Stimulated activated naive CD8-positive, alpha-beta T cell treated with anti-CD3 and anti-CD28 coated beads, Interleukin-15, Interleukin-2, amounts not matched to agents 100 U/mL and 50 U/mL, for 24 hours (primary cell): ENCODE measurements around the gene TMEM119.
A peak's percentile ranks its signal among the peaks of the same experiment; 100 is the strongest.
"Not testable (repeated sequence)": the region's sequence is repeated elsewhere in the genome, so short reads cannot be mapped to it uniquely, and the experiment has no call there.

Source experiments
- ATAC-seq: fragments of 150-1000 bp; cut with Tn5 transposase; one replicate; pipeline ENCODE4 v1.10.0; 2021
- DNase-seq: peaks from one replicate; pipeline ENCODE4 v3.0.0; 2021

Gene TMEM119

GRCh38 chr12:108599948-108600701 is 2.2 kb upstream of the TMEM119 start:
- no peak for ATAC-seq
- no peak for DNase-seq

DNA sequence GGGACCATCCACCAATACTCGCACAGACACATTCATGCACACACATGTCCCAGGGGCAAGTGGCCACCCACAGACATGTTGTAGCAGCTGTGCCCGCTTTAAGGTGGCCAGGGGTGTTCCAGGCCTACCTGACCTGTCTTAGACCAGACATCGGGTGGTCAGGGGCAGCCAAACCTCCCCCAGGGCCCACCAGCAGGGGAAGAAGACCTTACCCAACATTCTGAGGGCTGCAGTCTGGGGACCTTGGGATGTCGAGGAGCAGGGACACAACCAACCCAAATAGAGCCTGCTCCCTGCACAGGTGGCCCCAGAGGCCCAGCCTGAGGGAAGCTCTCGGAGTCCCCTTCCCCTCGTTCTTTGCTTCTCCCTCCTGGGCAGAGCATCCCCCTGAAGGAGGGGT is 1.7 kb upstream of the TMEM119 start:
- no peak for ATAC-seq
- DNase-seq = no peak

DNA sequence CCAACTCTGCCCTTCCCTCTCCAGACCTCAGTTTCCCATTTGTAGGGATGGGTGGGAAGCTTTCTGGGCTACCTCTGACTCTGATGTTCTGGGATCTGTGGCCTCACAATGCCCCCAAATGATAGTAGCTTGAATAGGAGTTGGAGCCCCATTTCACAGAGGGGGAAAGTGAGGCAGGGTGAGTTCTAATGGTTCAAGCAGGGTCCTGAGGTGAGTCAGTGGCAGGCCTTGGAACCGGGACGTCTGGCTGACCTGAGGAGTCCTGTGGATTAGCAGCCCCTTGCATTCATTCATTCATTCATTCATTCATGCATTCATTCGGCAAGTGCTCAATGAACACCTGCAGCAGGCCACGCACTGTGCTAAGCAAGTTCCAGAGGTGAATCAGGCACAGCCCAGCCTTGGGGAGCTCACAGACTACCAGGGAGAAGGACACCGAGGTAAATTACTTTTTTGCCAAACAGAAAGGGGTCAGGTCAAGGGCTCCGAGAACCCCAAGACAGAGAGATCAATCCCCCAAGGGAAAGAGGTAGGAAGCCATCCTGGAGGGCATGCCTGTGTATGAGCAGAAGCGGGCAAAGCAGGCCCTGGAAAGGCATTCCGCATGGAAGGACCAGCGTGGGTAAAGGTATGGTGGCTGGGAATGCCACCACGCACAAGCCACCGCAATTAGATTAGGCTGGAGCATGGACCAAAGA is 818 bp upstream of the TMEM119 start:
- DNase-seq (no peak), ATAC-seq (no peak)

DNA sequence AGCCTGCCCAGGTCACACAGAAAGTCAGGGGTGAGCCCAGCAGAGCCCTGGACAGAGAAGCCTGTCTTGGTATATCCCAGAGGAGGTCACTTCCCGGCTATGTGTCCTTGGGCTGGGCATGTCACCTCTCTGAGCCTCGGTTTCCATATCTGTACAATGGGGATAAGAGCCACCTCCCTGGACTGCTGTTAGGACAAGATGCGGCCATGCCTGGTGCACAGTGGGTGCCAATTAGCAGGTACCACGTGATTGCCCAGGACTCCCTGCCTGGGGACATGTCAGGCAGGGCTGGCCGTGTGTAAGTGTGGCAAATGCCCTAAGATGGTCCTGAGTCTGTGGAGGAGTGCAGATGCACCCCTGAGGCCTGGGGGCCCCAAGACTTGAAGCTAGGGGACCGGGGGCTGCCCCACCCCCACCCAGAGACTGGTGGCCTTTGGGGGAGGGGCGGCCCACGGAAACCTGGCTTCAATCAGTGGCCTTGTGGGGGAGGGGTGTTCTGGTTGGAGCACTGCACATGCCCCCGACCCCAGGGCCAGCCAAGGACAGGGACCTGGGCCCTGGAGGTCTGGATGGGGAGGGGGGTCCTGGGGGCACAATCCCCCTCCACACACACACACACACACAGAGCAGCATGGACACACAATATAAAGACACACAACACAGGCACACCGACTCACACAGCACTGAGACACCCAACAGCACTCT is 878 bp downstream of the TMEM119 start:
- DNase-seq (no peak), ATAC-seq (no peak)

DNA sequence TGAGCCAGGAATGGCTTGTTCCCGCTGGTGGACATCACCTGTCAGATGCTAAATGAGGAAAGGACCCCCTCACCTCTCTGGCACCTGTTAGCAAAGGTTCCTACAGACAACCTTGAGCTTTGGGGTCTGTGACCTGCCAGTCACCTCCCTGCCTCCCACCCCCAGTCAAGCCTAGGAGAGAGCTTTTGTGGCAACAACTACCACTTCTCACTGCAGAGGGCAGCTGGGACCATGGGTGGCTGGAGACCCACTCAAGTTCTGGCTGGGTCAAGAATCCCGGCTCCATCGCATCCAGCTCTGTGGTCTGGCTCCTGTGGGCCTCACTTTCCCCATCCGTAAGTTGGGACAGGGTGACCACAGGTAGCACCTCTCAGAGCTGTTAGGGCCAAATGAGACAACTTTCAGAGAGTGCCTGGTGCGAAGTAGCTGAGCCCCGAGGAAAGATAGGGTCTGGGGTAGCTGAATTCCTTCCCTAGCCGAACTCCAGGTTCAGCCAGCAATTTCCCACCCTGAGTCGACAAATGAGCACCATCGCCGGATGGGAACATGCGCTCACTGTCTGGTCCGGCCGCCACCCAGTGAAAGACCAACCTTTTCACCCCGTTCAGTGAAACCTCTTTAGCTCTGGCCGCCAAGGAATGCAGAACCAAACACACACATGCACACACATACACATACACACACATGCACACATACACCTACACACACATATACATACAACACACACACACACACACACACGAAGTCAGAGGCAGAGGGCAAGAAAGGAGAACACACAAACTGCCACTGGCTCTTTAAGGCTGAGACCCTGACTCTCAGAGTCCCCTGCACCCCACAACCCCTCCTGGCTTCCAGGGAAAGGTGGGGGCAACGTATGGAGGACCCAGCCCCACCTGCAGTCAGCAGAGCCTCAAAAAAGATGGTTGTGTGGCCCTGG is 1.9 kb downstream of the TMEM119 start:
- DNase-seq (no peak), ATAC-seq (no peak)

DNA sequence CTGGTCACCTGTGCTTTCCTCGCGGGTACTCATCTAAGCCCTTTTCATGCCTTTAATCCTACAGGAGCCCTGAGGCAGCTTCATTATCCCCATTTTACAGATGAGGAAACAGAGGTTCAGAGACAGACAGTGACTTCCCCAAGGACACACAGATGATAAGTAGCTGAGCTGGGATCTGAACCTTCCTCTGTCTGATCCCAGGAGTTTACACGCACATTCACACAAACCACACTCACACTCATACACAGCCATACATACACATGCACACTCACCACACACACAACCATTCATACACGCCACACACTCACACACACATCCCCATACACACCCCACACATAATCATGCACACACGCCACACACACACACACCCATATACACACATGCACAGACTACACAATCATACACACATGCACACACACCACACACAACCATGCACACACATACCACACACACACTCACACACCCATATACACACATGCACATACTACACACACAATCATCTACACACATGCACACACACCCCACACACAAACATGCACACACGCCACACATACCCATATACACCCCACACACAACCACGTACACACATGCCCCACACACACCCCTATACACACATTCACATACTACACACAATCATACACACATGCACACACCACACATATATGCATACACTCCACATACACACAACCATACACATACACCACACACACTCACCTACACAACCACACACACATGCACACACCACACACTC is 2.7 kb downstream of the TMEM119 start:
- DNase-seq (no peak), ATAC-seq (no peak)

GRCh38 chr12:108594323-108594903 is 3.5 kb downstream of the TMEM119 start:
- ATAC-seq (no peak), DNase-seq (no peak)

GRCh38 chr12:108592033-108592909 is 5.6 kb downstream of the TMEM119 start:
- ATAC-seq (no peak), DNase-seq (no peak)

DNA sequence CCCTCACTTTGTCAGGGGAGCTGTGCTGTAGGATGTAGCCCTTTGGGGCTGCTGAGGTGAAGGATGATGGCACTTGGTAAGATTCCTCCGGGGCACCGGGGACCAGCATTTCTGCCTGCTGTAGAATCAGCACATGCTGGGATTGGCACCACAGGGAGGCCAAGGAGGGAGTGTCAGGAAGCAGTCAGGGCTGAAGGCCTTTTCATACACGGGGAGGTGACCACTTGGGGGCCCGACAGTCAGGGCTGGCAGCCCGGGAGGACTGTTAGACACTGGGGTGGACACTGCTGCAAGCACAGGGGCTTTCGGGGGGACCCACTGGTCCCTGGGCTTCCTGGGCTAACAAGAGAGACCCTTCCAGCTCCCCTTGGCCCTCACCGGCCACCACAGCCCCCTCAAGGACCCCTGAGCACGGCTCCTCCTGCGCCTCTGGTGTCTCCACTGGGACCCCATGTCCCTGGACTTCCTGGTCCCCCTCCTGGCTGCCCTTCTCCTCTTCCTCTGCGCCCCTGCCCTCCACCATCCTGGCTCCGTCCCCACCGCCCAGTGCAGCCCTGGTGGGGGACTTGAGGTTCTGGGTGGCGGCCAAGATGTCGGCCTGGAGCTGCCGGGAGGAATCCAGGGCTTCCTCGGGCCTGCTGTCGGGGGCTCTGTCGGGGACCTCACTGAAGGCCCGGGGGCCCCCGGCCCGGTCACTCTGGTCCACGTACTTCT is 6.5 kb downstream of the TMEM119 start:
- no peak for ATAC-seq
- no peak for DNase-seq

GRCh38 chr12:108590463-108590862 is 7.4 kb downstream of the TMEM119 start:
- not testable (repeated sequence) for DNase-seq, ATAC-seq

- DNase-seq (no peak), ATAC-seq (no peak)
Observed at GRCh38 chr12:108589840-108590229, 8.0 kb downstream of the TMEM119 start.

DNA sequence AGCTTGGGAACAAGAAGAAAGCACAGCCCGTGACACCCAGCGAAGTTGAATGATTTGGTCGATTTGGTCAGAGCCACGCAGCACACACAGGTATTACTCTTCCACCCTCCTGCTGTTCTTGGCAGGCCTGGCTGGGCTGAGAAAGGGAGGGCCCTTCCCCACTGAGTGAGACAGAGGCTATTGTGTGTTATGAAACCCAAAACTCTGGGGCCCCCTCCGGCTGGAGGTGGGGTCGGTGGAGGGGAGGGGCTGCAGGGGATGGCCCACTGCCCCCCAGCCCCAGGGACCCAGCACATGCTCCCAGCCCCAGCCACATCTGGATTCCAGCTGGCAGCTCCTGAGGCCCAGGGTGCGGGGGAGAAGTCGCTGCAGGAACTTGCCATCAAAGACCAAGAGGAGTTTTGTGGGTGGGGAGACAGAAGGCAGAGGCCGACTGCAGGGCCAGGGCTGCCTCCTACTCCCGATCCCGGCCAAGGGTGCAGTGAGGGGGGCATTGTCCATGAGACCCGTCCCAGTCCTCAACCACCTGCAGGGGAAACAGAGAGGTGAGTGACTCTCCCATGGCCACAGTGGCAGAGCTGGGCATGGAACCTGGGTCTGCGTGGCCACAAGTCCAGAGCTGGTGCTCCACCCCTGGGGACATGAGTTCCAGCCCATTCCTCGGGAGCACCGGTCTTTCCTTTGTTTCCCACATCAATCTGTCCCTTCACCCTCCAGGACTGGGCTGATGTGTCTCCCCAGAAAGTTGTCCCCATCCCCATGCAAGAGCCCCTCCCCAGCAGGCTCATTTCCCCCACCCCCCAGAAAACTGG is 8.7 kb downstream of the TMEM119 start:
- no peak for ATAC-seq

GRCh38 chr12:108587826-108588225 is 10.1 kb downstream of the TMEM119 start:
- DNase-seq (no peak), ATAC-seq (peak; percentile 19)

More for the DNA sequence above, 8.7 kb downstream of the TMEM119 start:
- DNase-seq = no peak

GRCh38 chr12:108586306-108586705 is 11.6 kb downstream of the TMEM119 start:
- DNase-seq (no peak), ATAC-seq (no peak)

DNA sequence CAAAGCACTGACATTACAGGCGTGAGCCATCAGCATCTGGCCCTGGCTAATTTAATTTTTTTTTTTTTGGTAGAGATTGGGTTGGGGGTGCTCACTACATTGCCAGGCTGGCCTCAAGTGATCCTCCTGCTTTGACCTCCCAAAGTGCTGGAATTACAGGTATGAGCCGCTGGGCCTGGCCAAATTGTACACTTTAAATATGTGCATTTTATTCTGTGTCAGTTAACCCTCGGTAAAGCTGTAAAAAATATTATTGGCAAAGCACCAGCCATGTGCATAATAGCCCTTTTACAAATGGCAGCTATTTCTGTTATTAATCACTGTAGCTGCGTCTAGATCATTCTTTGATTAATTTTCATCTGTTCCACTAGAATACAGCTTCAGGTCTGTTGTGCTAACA is 12.0 kb downstream of the TMEM119 start:
- DNase-seq (no peak), ATAC-seq (no peak)

DNA sequence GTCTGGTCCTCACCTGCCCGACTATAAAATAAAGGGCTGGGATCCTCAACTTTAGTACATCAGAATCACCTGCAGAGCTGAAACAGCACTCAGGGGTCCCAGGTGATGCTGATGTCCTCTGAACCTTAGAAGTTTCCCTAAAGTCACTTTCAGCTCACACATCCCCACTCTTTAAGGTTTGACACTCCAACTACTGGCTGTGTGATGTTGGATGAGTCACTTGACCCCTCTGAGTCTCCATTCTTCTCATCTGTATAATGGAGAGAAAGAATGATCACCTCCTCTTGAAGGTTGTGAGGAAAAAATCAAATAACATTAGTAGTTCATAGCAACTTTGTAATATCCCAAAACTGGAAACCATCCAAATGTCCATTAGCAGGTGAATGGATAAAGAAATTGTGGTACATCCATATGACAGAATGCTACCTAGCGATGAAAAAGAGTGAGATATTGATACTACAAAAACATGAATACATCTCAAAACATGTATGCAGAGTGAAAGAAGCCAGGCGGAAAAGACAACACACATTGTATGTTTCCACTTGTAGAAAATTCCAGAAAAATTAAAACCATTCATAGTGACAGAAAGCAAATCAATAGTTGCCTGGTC is 13.3 kb downstream of the TMEM119 start:
- ATAC-seq (no peak), DNase-seq (no peak)

- DNase-seq (no peak), ATAC-seq (no peak)
Observed at GRCh38 chr12:108583991-108584390, 13.9 kb downstream of the TMEM119 start.
